ENCODE measurements around the gene ACP4.

- TF ChIP-seq CTCF (conservative IDR thresholded peaks at IDR 0.05; ENCODE audit: low read depth in 2 of 2) (no peak), POLR2AphosphoS5 (IDR thresholded peaks at IDR 0.05; ENCODE audit: low read depth) (no peak), EZH2phosphoT487 (IDR thresholded peaks at IDR 0.05; ENCODE audit: unreplicated experiment) (no peak), REST (IDR thresholded peaks at IDR 0.05; ENCODE audit: unreplicated experiment) (no peak), EZH2 (IDR thresholded peaks at IDR 0.05; ENCODE audit: low read depth, unreplicated experiment) (no peak), JUNB (IDR thresholded peaks at IDR 0.05; ENCODE audit: unreplicated experiment) (no peak), CREB1 (CRISPR knock-in tag; IDR thresholded peaks at IDR 0.05; ENCODE audit: low read depth) (no peak), ETS1 (IDR thresholded peaks at IDR 0.05) (no peak), STAT1 (IDR thresholded peaks at IDR 0.05; ENCODE audit: unreplicated experiment) (no peak), ZNF331 (CRISPR knock-in tag; IDR thresholded peaks at IDR 0.05; ENCODE audit: low read depth) (no peak), NANOG (IDR thresholded peaks at IDR 0.05; ENCODE audit: borderline replicate concordance) (no peak), ZNF114 (CRISPR knock-in tag; IDR thresholded peaks at IDR 0.05) (no peak)
These were observed 31.4 kb downstream of the ACP4 start for GRCh38 chr19:50821622-50822021.

All from GM23338 (cell line).